Neural crest cell (in vitro differentiated cells): Measurements from ENCODE around the gene UNK. TPM values are rescaled to one million over a fixed set of nuclear protein-coding genes. Genes with fewer than 3 reads are reported as not detected.
"Not testable (repeated sequence)": the region's sequence is repeated elsewhere in the genome, so short reads cannot be mapped to it uniquely, and the experiment has no call there.

Source experiments
- DNase-seq: peaks from one replicate; pipeline ENCODE4 v3.0.0; 2021; ENCODE audit warnings: low read depth, mixed read lengths, low spot score
- H3K27ac Mint-ChIP-seq: one replicate; pipeline ENCODE4 v1.8.0; 2021; ENCODE audit warnings: mild to moderate bottlenecking, mixed read lengths; ENCODE audit not compliant: unreplicated experiment
- H3K27me3 Mint-ChIP-seq: 2 replicates; pipeline ENCODE4 v1.8.0; 2021; ENCODE audit warnings: low read depth, mild to moderate bottlenecking, mixed read lengths
- H3K36me3 Mint-ChIP-seq: 2 replicates; pipeline ENCODE4 v1.8.0; 2021; ENCODE audit warnings: low read depth, mild to moderate bottlenecking, mixed read lengths
- H3K4me1 Mint-ChIP-seq: 2 replicates; pipeline ENCODE4 v1.8.0; 2021; ENCODE audit warnings: mixed read lengths
- H3K4me3 Mint-ChIP-seq: one replicate; pipeline ENCODE4 v1.8.0; 2021; ENCODE audit warnings: mild to moderate bottlenecking, mixed read lengths
- H3K9me3 Mint-ChIP-seq: 2 replicates; pipeline ENCODE4 v1.8.0; 2021; ENCODE audit warnings: mixed read lengths
- CTCF ChIP-seq: fragments of 200-600 bp; sonication (generic); conservative IDR thresholded peaks from 2 replicates; pipeline ENCODE4 v1.5.0; 2021; ENCODE audit warnings: antibody characterized with exemption, mild to moderate bottlenecking
- total RNA-seq: library from RNA; stranded (reverse); gene quantifications from 2 replicates; pipeline ENCODE4 v1.2.1, GENCODE V29; 2021

Gene UNK
- total RNA-seq, 1 donor from 2014 or later = 49.3 TPM

GRCh38 chr17:75756451-75757085, 28.0 kb upstream of the UNK start:
- Mint-ChIP-seq H3K36me3 (no peaks in the 10 kb centered on the region), H3K4me1 (peaks cover 6% of the 10 kb centered on the region), H3K27ac (no peak overlapping the region), H3K4me3 (no peak overlapping the region), H3K27me3 (no peaks in the 10 kb centered on the region), H3K9me3 (no peaks in the 10 kb centered on the region)
- no peak for DNase-seq
- TF ChIP-seq CTCF = no peak

GRCh38 chr17:75757086-75757681, 27.4 kb upstream of the UNK start:
- Mint-ChIP-seq H3K36me3 (no peaks in the 10 kb centered on the region), H3K27ac (no peak overlapping the region), H3K4me3 (no peak overlapping the region), H3K27me3 (no peaks in the 10 kb centered on the region), H3K4me1 (peaks cover 6% of the 10 kb centered on the region), H3K9me3 (no peaks in the 10 kb centered on the region)
- no peak for TF ChIP-seq CTCF
- DNase-seq = no peak

GRCh38 chr17:75758131-75758905, 26.3 kb upstream of the UNK start:
- no peak for TF ChIP-seq CTCF
- no peak overlapping the region for H3K4me3 Mint-ChIP-seq
- no peak for DNase-seq
- peaks cover 6% of the 10 kb centered on the region for H3K4me1 Mint-ChIP-seq
- no peaks in the 10 kb centered on the region for H3K36me3 Mint-ChIP-seq
- H3K27ac Mint-ChIP-seq = no peak overlapping the region
- H3K9me3 Mint-ChIP-seq = no peaks in the 10 kb centered on the region
- no peaks in the 10 kb centered on the region for H3K27me3 Mint-ChIP-seq

GRCh38 chr17:75759457-75759856, 25.1 kb upstream of the UNK start:
- no peak overlapping the region for H3K27ac Mint-ChIP-seq

GRCh38 chr17:75759978-75760640, 24.5 kb upstream of the UNK start:
- H3K9me3 Mint-ChIP-seq, H3K27me3 Mint-ChIP-seq, H3K27ac Mint-ChIP-seq, H3K4me1 Mint-ChIP-seq, DNase-seq, H3K4me3 Mint-ChIP-seq, H3K36me3 Mint-ChIP-seq: not testable (repeated sequence)

More at GRCh38 chr17:75759457-75759856, 25.1 kb upstream of the UNK start:
- H3K9me3 Mint-ChIP-seq = no peaks in the 10 kb centered on the region
- no peak for TF ChIP-seq CTCF
- H3K4me1 Mint-ChIP-seq = peaks cover 5% of the 10 kb centered on the region
- H3K27me3 Mint-ChIP-seq = no peaks in the 10 kb centered on the region
- no peak for DNase-seq
- no peaks in the 10 kb centered on the region for H3K36me3 Mint-ChIP-seq
- no peak overlapping the region for H3K4me3 Mint-ChIP-seq
